ENCODE measurements around the gene RPL7A. TPM values are rescaled to one million over a fixed set of nuclear protein-coding genes. Genes with fewer than 3 reads are reported as not detected.

RPL7A gene
- total and polyA plus RNA-seq, 2 donors (not counting 3 experiments of a cell fraction or from before 2014, with no cell fraction given) = 2,112 to 2,329 TPM

- H4K20me1 ChIP-seq (replicated peaks; ENCODE audit: control insufficient read depth, extremely low read depth, insufficient read depth, low read length) = no peaks in the 10 kb centered on the region
- no peak overlapping the region for H3K4me3 ChIP-seq (replicated peaks in 1 of 3; ENCODE audit: insufficient read depth in 1 of 3, low read depth in 1 of 3, low read length in 3 of 3)
- no peaks in the 10 kb centered on the region for H3K9me3 ChIP-seq (replicated peaks; ENCODE audit: control insufficient read depth, insufficient read depth, low read length)
- CTCF ChIA-PET = interaction anchor here (0.8 kb wide), 1 partner anchor 124 kb away, joined by 3 read pairs; no protein-coding TSS in a partner anchor
- POLR2A ChIA-PET = no interaction called here
- H3K79me2 ChIP-seq (ENCODE audit: control insufficient read depth, insufficient read depth, low read length) = peaks cover 27% of the 10 kb centered on the region
- H2AFZ ChIP-seq (ENCODE audit: low read depth, low read length) = no peak overlapping the region
- H3K4me2 ChIP-seq (ENCODE audit: insufficient read depth, low read length) = no peak overlapping the region
- DNase-seq (ENCODE audit: low read depth, low spot score) (no peak), FAIRE-seq (no peak)
- intact Hi-C loops (cut with micrococcal nuclease) (no loop called here), dilution Hi-C loops (cut with MboI; ENCODE audit: extremely low pct_ligation_motif_present, low sequenced_read_pairs) (no loop called here)
- H3K36me3 ChIP-seq (ENCODE audit: control insufficient read depth in 2 of 2, extremely low read depth in 1 of 2, insufficient read depth in 2 of 2, low read length in 2 of 2) = peaks cover 31 to 63% of the 10 kb centered on the region in 2 experiments
- no peak overlapping the region for H3K27ac ChIP-seq (ENCODE audit: insufficient read depth, low read depth, low read length)
- H3K9ac ChIP-seq (replicated peaks; ENCODE audit: extremely low read depth, insufficient read depth, low read length) = no peak overlapping the region
- BruUV-seq (replicated peaks) = TSS peak; percentile 31
- peak; percentile 31 for TF ChIP-seq POLR2A (IDR thresholded peaks at IDR 0.05; ENCODE audit: low read depth, low read length)
- TF ChIP-seq MYC (IDR thresholded peaks at IDR 0.05; ENCODE audit: low read depth, low read length) = no peak
- H3K9me1 ChIP-seq (replicated peaks; ENCODE audit: control insufficient read depth, extremely low read depth, insufficient read depth, low read length) = no peaks in the 10 kb centered on the region
- no peaks in the 10 kb centered on the region for H3K4me1 ChIP-seq (ENCODE audit: control insufficient read depth, extremely low read depth, insufficient read depth, low read length)
- H3K27me3 ChIP-seq (ENCODE audit: control insufficient read depth in 2 of 2, insufficient read depth in 2 of 2, low read length in 2 of 2) = no peaks in the 10 kb centered on the region
Observed at GRCh38 chr9:133362359-133363044, 14.5 kb downstream of the RPL7A start.

GRCh38 chr9:133366435-133366834, 18.4 kb downstream of the RPL7A start:
- intact Hi-C loops (cut with micrococcal nuclease) = no loop called here
- Histone ChIP-seq H3K9me1 (replicated peaks; ENCODE audit: control insufficient read depth, extremely low read depth, insufficient read depth, low read length) (no peaks in the 10 kb centered on the region), H3K9me3 (replicated peaks; ENCODE audit: control insufficient read depth, insufficient read depth, low read length) (no peaks in the 10 kb centered on the region), H3K4me3 (replicated peaks in 1 of 3; ENCODE audit: insufficient read depth in 1 of 3, low read depth in 1 of 3, low read length in 3 of 3) (no peak overlapping the region), H3K27ac (ENCODE audit: insufficient read depth, low read depth, low read length) (no peak overlapping the region), H3K36me3 (ENCODE audit: control insufficient read depth in 2 of 2, extremely low read depth in 1 of 2, insufficient read depth in 2 of 2, low read length in 2 of 2) (peaks cover 32 to 68% of the 10 kb centered on the region in 2 experiments), H3K79me2 (ENCODE audit: control insufficient read depth, insufficient read depth, low read length) (peaks cover 67% of the 10 kb centered on the region), H3K4me2 (ENCODE audit: insufficient read depth, low read length) (no peak overlapping the region), H2AFZ (ENCODE audit: low read depth, low read length) (no peak overlapping the region), H3K9ac (replicated peaks; ENCODE audit: extremely low read depth, insufficient read depth, low read length) (no peak overlapping the region), H3K27me3 (ENCODE audit: control insufficient read depth in 2 of 2, insufficient read depth in 2 of 2, low read length in 2 of 2) (no peaks in the 10 kb centered on the region), H3K4me1 (ENCODE audit: control insufficient read depth, extremely low read depth, insufficient read depth, low read length) (peaks cover 15% of the 10 kb centered on the region), H4K20me1 (replicated peaks; ENCODE audit: control insufficient read depth, extremely low read depth, insufficient read depth, low read length) (no peaks in the 10 kb centered on the region)
- CTCF ChIA-PET = interaction anchor here (1.2 kb wide), 1 partner anchor 9 kb away, joined by 5 read pairs; the partner anchor contains the start of genes STKLD1 and SURF4
- FAIRE-seq = no peak
- BruUV-seq (replicated peaks) = no TSS peak
- TF ChIP-seq EZH2 (IDR thresholded peaks at IDR 0.05; ENCODE audit: borderline replicate concordance, low read depth, low read length, severe bottlenecking) = no peak
- no peak for TF ChIP-seq JUN (IDR thresholded peaks at IDR 0.05; ENCODE audit: borderline replicate concordance, insufficient read depth, insufficient read length, low read depth)
- no peak for TF ChIP-seq CTCF (IDR thresholded peaks at IDR 0.05; ENCODE audit: extremely low read depth in 1 of 2, insufficient read depth in 1 of 2, low read depth in 1 of 2, low read length in 2 of 2)
- no peak for TF ChIP-seq POLR2A (IDR thresholded peaks at IDR 0.05; ENCODE audit: low read depth, low read length)
- TF ChIP-seq FOS (IDR thresholded peaks at IDR 0.05; ENCODE audit: borderline replicate concordance, insufficient read depth, low read length) = no peak
- no peak for TF ChIP-seq GATA2 (IDR thresholded peaks at IDR 0.05; ENCODE audit: insufficient read depth, insufficient read length, low read depth, low read length)
- no peak for TF ChIP-seq POLR2AphosphoS5 (IDR thresholded peaks at IDR 0.05; ENCODE audit: insufficient read depth, low read depth, low read length)
- TF ChIP-seq MAX (IDR thresholded peaks at IDR 0.05; ENCODE audit: insufficient read depth, insufficient read length) = no peak
- no peak for TF ChIP-seq MYC (IDR thresholded peaks at IDR 0.05; ENCODE audit: low read depth, low read length)
- POLR2A ChIA-PET = no interaction called here
- no peak for DNase-seq (ENCODE audit: low read depth, low spot score)
- dilution Hi-C loops (cut with MboI; ENCODE audit: extremely low pct_ligation_motif_present, low sequenced_read_pairs) = no loop called here
